Peyer's patch (tissue), 4 donors: Measurements from ENCODE around the gene SHC4. TPM values are rescaled to one million over a fixed set of nuclear protein-coding genes. Genes with fewer than 3 reads are reported as not detected.

Experiments
- DNase-seq, 3 donors: peaks; one replicate each; pipeline ENCODE4 v3.0.0-alpha.2; 2017 to 2019
- H3K27ac ChIP-seq, 4 donors: fragments of 200-600 bp; sonication (generic); one replicate each; pipeline ENCODE4 v1.5.1; 2016 to 2019
- H3K27me3 ChIP-seq, 2 donors: fragments of 200-600 bp; sonication (generic); one replicate each; pipeline ENCODE4 v1.5.1; 2019
- H3K36me3 ChIP-seq, 3 donors: fragments of 200-600 bp; sonication (generic); one replicate each; pipeline ENCODE4 v1.5.1; 2016 to 2019
- H3K4me1 ChIP-seq, 4 donors: fragments of 200-600 bp; sonication (generic); one replicate each; pipeline ENCODE4 v1.5.1; 2016 to 2019
- H3K4me3 ChIP-seq, 4 donors: fragments of 200-600 bp; sonication (generic); 1 replicate in 3 of 4; 2 replicates in 1 of 4; pipeline ENCODE4 v1.5.1; 2016 to 2019; ENCODE audit warnings: mild to moderate bottlenecking in 1 of 4
- H3K9me3 ChIP-seq, 4 donors: fragments of 200-600 bp; sonication (generic); one replicate each; pipeline ENCODE4 v1.5.1; 2016 to 2019; ENCODE audit warnings: mild to moderate bottlenecking in 1 of 4
- CTCF ChIP-seq, 6 experiments: fragments of 450-650 bp in 4 of 6; fragments of 200-600 bp in 2 of 6; sonication (generic) in 1 of 6; IDR thresholded peaks; one replicate each; pipeline ENCODE4 v1.5.1; 2017 to 2019; ENCODE audit warnings: antibody characterized with exemption in 6 of 6, mild to moderate bottlenecking in 3 of 6, moderate library complexity in 1 of 6
- POLR2A ChIP-seq, 2 donors: fragments of 450-650 bp; IDR thresholded peaks; one replicate each; pipeline ENCODE4 v1.5.1; 2017; ENCODE audit warnings: antibody characterized with exemption in 2 of 2, mild to moderate bottlenecking in 2 of 2, moderate library complexity in 2 of 2
- total RNA-seq, 4 donors: library from RNA; depleted of rRNA; stranded (reverse); fragments of >200 nt; gene quantifications; one replicate each; pipeline ENCODE4 v1.1.0, GENCODE V29; 2016

SHC4 gene
- total RNA-seq, 4 donors from 2014 or later: 0.66 TPM; not detected in 3

- no peak for DNase-seq
Observed at GRCh38 chr15:48905216-48905615, 58.5 kb downstream of the SHC4 start.

GRCh38 chr15:48904758-48905157, 59.0 kb downstream of the SHC4 start:
- H3K4me1 ChIP-seq: no peaks in the 10 kb centered on the region
- H3K4me3 ChIP-seq: no peak overlapping the region
- no peak for DNase-seq
- no peak overlapping the region for H3K27ac ChIP-seq
- no peaks in the 10 kb centered on the region for H3K27me3 ChIP-seq
- no peak for TF ChIP-seq CTCF (IDR thresholded peaks at IDR 0.05)
- TF ChIP-seq POLR2A (IDR thresholded peaks at IDR 0.05): no peak
- no peaks in the 10 kb centered on the region for H3K36me3 ChIP-seq
- no peaks in the 10 kb centered on the region for H3K9me3 ChIP-seq

More at GRCh38 chr15:48905216-48905615, 58.5 kb downstream of the SHC4 start:
- H3K9me3 ChIP-seq: no peaks in the 10 kb centered on the region
- no peaks in the 10 kb centered on the region for H3K27me3 ChIP-seq
- no peaks in the 10 kb centered on the region for H3K36me3 ChIP-seq
- TF ChIP-seq CTCF (IDR thresholded peaks at IDR 0.05) (no peak), POLR2A (IDR thresholded peaks at IDR 0.05) (no peak)
- no peaks in the 10 kb centered on the region for H3K4me1 ChIP-seq
- no peak overlapping the region for H3K4me3 ChIP-seq
- no peak overlapping the region for H3K27ac ChIP-seq

GRCh38 chr15:48899793-48900192, 63.9 kb downstream of the SHC4 start:
- Histone ChIP-seq H3K27me3 (no peaks in the 10 kb centered on the region), H3K4me3 (no peak overlapping the region), H3K27ac (no peak overlapping the region), H3K4me1 (no peaks in the 10 kb centered on the region), H3K36me3 (no peaks in the 10 kb centered on the region), H3K9me3 (no peaks in the 10 kb centered on the region)
- TF ChIP-seq POLR2A (IDR thresholded peaks at IDR 0.05) (no peak), CTCF (IDR thresholded peaks at IDR 0.05) (no peak)
- DNase-seq: no peak

- no peak overlapping the region for H3K27ac ChIP-seq
- no peaks in the 10 kb centered on the region for H3K9me3 ChIP-seq
- no peaks in the 10 kb centered on the region for H3K27me3 ChIP-seq
- H3K4me1 ChIP-seq: no peaks in the 10 kb centered on the region
- TF ChIP-seq POLR2A (IDR thresholded peaks at IDR 0.05): no peak
- TF ChIP-seq CTCF (IDR thresholded peaks at IDR 0.05): no peak
- no peaks in the 10 kb centered on the region for H3K36me3 ChIP-seq
- H3K4me3 ChIP-seq: no peak overlapping the region
- DNase-seq: no peak
Observed at GRCh38 chr15:48898446-48898845, 65.3 kb downstream of the SHC4 start.

- H3K4me3 ChIP-seq: no peak overlapping the region
- no peak overlapping the region for H3K27ac ChIP-seq
- H3K27me3 ChIP-seq: no peaks in the 10 kb centered on the region
- H3K4me1 ChIP-seq: no peaks in the 10 kb centered on the region
- DNase-seq: no peak
- no peaks in the 10 kb centered on the region for H3K9me3 ChIP-seq
- TF ChIP-seq POLR2A (IDR thresholded peaks at IDR 0.05): no peak
- TF ChIP-seq CTCF (IDR thresholded peaks at IDR 0.05): no peak
- H3K36me3 ChIP-seq: no peaks in the 10 kb centered on the region
Observed at GRCh38 chr15:48898032-48898431, 65.7 kb downstream of the SHC4 start.
